DOHH2 (cell line): ENCODE results near the gene RPH3AL.

Experiments used
- H3F3A ChIP-seq: fragments of 200-600 bp; sonication (generic), shearing (Covaris generic); 2 replicates; pipeline ENCODE4 v1.6.0; 2016; ENCODE audit warnings: antibody characterized with exemption, mild to moderate bottlenecking; ENCODE audit not compliant: control insufficient read depth, insufficient read depth
- H3K27ac ChIP-seq: fragments of 200-600 bp; sonication (generic); 2 replicates; pipeline ENCODE4 v1.5.1; 2014; ENCODE audit warnings: low read depth, mild to moderate bottlenecking, low read length, moderate library complexity
- H3K27me3 ChIP-seq: fragments of 200-600 bp; sonication (generic); 2 replicates; pipeline ENCODE4 v1.6.1; 2014; ENCODE audit warnings: mild to moderate bottlenecking, low read length, mixed read lengths; ENCODE audit not compliant: control insufficient read depth
- H3K36me3 ChIP-seq: fragments of 200-600 bp; sonication (generic); 2 replicates; pipeline ENCODE4 v1.6.1; 2014; ENCODE audit warnings: mild to moderate bottlenecking, low read length, moderate library complexity, mixed read lengths; ENCODE audit not compliant: control insufficient read depth
- H3K4me1 ChIP-seq: fragments of 200-600 bp; sonication (generic); 2 replicates; pipeline ENCODE4 v1.6.1; 2014; ENCODE audit warnings: mild to moderate bottlenecking, low read length, mixed read lengths; ENCODE audit not compliant: control insufficient read depth
- H3K4me2 ChIP-seq: fragments of 200-600 bp; sonication (generic); 2 replicates; pipeline ENCODE4 v1.6.0; 2014; ENCODE audit warnings: mild to moderate bottlenecking, low read length, moderate library complexity
- H3K4me3 ChIP-seq: fragments of 200-600 bp; sonication (generic); 2 replicates; pipeline ENCODE4 v1.5.1; 2014; ENCODE audit warnings: mild to moderate bottlenecking, low read length, mixed read lengths
- H3K79me2 ChIP-seq: fragments of 200-600 bp; sonication (generic); 2 replicates; pipeline ENCODE4 v1.6.1; 2014; ENCODE audit warnings: mild to moderate bottlenecking, low read length, mixed read lengths; ENCODE audit not compliant: control insufficient read depth
- H3K9me2 ChIP-seq: fragments of 200-600 bp; sonication (generic); replicated peaks from 2 replicates; pipeline ENCODE4 v1.6.1; 2014; ENCODE audit warnings: mild to moderate bottlenecking, low read length, mixed read lengths; ENCODE audit not compliant: control insufficient read depth
- H3K9me3 ChIP-seq: fragments of 200-600 bp; sonication (generic); 2 replicates; pipeline ENCODE4 v1.6.1; 2014; ENCODE audit warnings: antibody characterized with exemption, low read length, mixed read lengths; ENCODE audit not compliant: control insufficient read depth, insufficient read depth
- H4K20me1 ChIP-seq: fragments of 200-600 bp; sonication (generic); 2 replicates; pipeline ENCODE4 v1.6.0; 2014; ENCODE audit warnings: low read depth, mild to moderate bottlenecking, antibody characterized with exemption, low read length, moderate library complexity; ENCODE audit not compliant: control insufficient read depth, insufficient read depth
- CTCF ChIP-seq: fragments of 200-600 bp; sonication (generic); IDR thresholded peaks from one replicate; pipeline ENCODE4 v1.5.1; 2014; ENCODE audit warnings: antibody characterized with exemption, mild to moderate bottlenecking, low read depth, low read length; ENCODE audit not compliant: poor library complexity, severe bottlenecking
- EZH2phosphoT487 ChIP-seq: fragments of 200-600 bp; sonication (generic); IDR thresholded peaks from 2 replicates; pipeline ENCODE4 v1.6.1; 2017; ENCODE audit warnings: borderline replicate concordance, mild to moderate bottlenecking, antibody characterized with exemption, low read length, moderate library complexity, mixed read lengths

The RPH3AL gene

DNA sequence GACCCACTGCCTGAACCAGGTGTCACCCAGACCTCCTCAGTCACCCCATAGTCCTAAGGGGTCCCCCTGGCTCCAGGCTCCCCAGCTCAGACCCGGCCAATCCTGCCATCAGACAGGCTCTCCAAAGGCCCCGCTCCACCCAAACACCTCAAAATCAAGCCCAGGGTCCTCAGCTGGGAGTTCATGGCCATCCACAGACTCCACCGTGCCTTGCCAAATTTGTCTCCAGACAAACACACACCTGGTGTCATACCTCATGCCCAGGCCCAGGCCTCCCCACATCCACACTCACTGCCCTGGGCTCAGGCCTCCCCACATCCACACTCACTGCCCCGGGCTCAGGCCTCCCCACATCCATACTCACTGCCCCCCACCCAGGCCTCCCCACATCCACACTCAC is 12.5 kb downstream of the RPH3AL start:
- Histone ChIP-seq H3K27ac (no peak overlapping the region), H3K27me3 (no peaks in the 10 kb centered on the region), H3F3A (no peaks in the 10 kb centered on the region), H4K20me1 (no peaks in the 10 kb centered on the region), H3K4me1 (no peaks in the 10 kb centered on the region), H3K9me2 (no peaks in the 10 kb centered on the region), H3K4me2 (no peak overlapping the region), H3K9me3 (no peaks in the 10 kb centered on the region), H3K4me3 (no peak overlapping the region), H3K79me2 (no peaks in the 10 kb centered on the region), H3K36me3 (no peaks in the 10 kb centered on the region)
- TF ChIP-seq EZH2phosphoT487 (no peak), CTCF (no peak)

- TF ChIP-seq CTCF (no peak), EZH2phosphoT487 (no peak)
Measured at GRCh38 chr17:339193-340061, 13.2 kb downstream of the RPH3AL start.

GRCh38 chr17:338442-339192 is 14.0 kb downstream of the RPH3AL start:
- Histone ChIP-seq H4K20me1 (no peaks in the 10 kb centered on the region), H3K27ac (no peak overlapping the region), H3K9me3 (no peaks in the 10 kb centered on the region), H3K79me2 (no peaks in the 10 kb centered on the region), H3K4me3 (no peak overlapping the region), H3F3A (no peaks in the 10 kb centered on the region), H3K36me3 (no peaks in the 10 kb centered on the region), H3K27me3 (no peaks in the 10 kb centered on the region), H3K4me1 (no peaks in the 10 kb centered on the region), H3K9me2 (no peaks in the 10 kb centered on the region), H3K4me2 (no peak overlapping the region)
- TF ChIP-seq CTCF (no peak), EZH2phosphoT487 (no peak)

More at GRCh38 chr17:339193-340061, 13.2 kb downstream of the RPH3AL start:
- Histone ChIP-seq H3K9me3 (no peaks in the 10 kb centered on the region), H3K27ac (no peak overlapping the region), H3K4me2 (no peak overlapping the region), H3K27me3 (no peaks in the 10 kb centered on the region), H3K4me3 (no peak overlapping the region), H4K20me1 (no peaks in the 10 kb centered on the region), H3K9me2 (no peaks in the 10 kb centered on the region), H3K4me1 (no peaks in the 10 kb centered on the region), H3K79me2 (no peaks in the 10 kb centered on the region), H3F3A (no peaks in the 10 kb centered on the region), H3K36me3 (no peaks in the 10 kb centered on the region)
